HFFc6 (cell line): ENCODE measurements around the gene MZF1. TPM values are rescaled to one million over a fixed set of nuclear protein-coding genes. Genes with fewer than 3 reads are reported as not detected.
"Not testable (repeated sequence)": the region's sequence is repeated elsewhere in the genome, so short reads cannot be mapped to it uniquely, and the experiment has no call there.

Experiments
- DNase-seq: peaks from one replicate; pipeline ENCODE4 v3.0.0-alpha.2; 2018
- H3K27ac Mint-ChIP-seq: 2 replicates; pipeline ENCODE4 v1.8.0; 2020; ENCODE audit warnings: mild to moderate bottlenecking, mixed read lengths
- H3K27me3 Mint-ChIP-seq: 2 replicates; pipeline ENCODE4 v1.8.0; 2021; ENCODE audit warnings: mild to moderate bottlenecking, moderate library complexity, mixed read lengths; ENCODE audit not compliant: insufficient read depth
- H3K36me3 Mint-ChIP-seq: 2 replicates; pipeline ENCODE4 v1.8.0; 2021; ENCODE audit warnings: low read depth, mixed read lengths
- H3K4me1 Mint-ChIP-seq: 2 replicates; pipeline ENCODE4 v1.8.0; 2020; ENCODE audit warnings: low read depth, mixed read lengths
- H3K4me3 Mint-ChIP-seq: 2 replicates; pipeline ENCODE4 v1.8.0; 2020; ENCODE audit warnings: mild to moderate bottlenecking, moderate library complexity, mixed read lengths
- H3K9me3 Mint-ChIP-seq: 2 replicates; pipeline ENCODE4 v1.8.0; 2020; ENCODE audit warnings: mild to moderate bottlenecking, mixed read lengths
- CTCF ChIP-seq: fragments of 200-600 bp; sonication (generic); IDR thresholded peaks from 2 replicates; pipeline ENCODE4 v1.5.0; 2021; ENCODE audit warnings: antibody characterized with exemption, mild to moderate bottlenecking
- long read RNA-seq: library from polyadenylated mRNA; unstranded; transcript quantifications from one replicate; pipeline ENCODE4 v2.0.0, GENCODE V29; 2019
- total RNA-seq, 6 experiments: library from RNA; stranded (reverse); fragmentation: NEBNext Ultra II Directional; extraction: Animal tissue kit (Norgen Biotek cat#: 25700); gene quantifications; 2 replicates in 1 of 6; 3 replicates in 5 of 6; pipeline ENCODE4 v1.2.3, GENCODE V29; 2021

The MZF1 gene
- 10 to 100 TPM in 3 of 6 experiments, 1 to 10 TPM in 3; 8.3 to 12.4 (median 9.3) TPM for total RNA-seq
- long read RNA-seq, transcript MZF1-207 (1 exons, 2,683 nt) = major isoform, 6 of 14 reads
- long read RNA-seq, partial matches to known transcripts = 2 of 14 reads
- long read RNA-seq, other reads (novel, unspliced or antisense) = 5 of 14 reads

GRCh38 chr19:58572818-58573657, at the start of gene MZF1:
Gene MZF1 (minus strand): TSS chr19:58573335. CDS start chr19:58571389, 1,946 bp downstream.
- H3K9me3 Mint-ChIP-seq = no peaks in the 10 kb centered on the region
- H3K27me3 Mint-ChIP-seq = peaks cover 4% of the 10 kb centered on the region
- peaks cover 15% of the 10 kb centered on the region; the same call in 1 of the 2 replicates for H3K36me3 Mint-ChIP-seq
- peak within 1 kb of the TSS; percentile 91 for H3K4me3 Mint-ChIP-seq
- DNase-seq = peak; percentile 100
- peak within 1 kb of the TSS; percentile 99 for H3K27ac Mint-ChIP-seq
- TF ChIP-seq CTCF = peak; percentile 61
- peaks cover 34% of the 10 kb centered on the region for H3K4me1 Mint-ChIP-seq

GRCh38 chr19:58607213-58607612, 34.1 kb upstream of the MZF1 start:
- H3K27me3 Mint-ChIP-seq, H3K4me1 Mint-ChIP-seq, DNase-seq, H3K36me3 Mint-ChIP-seq, H3K27ac Mint-ChIP-seq, H3K9me3 Mint-ChIP-seq, H3K4me3 Mint-ChIP-seq: not testable (repeated sequence)

GRCh38 chr19:58606251-58606896, 33.2 kb upstream of the MZF1 start:
- H3K27ac Mint-ChIP-seq, H3K27me3 Mint-ChIP-seq, H3K4me3 Mint-ChIP-seq, H3K9me3 Mint-ChIP-seq, DNase-seq, H3K4me1 Mint-ChIP-seq, H3K36me3 Mint-ChIP-seq: not testable (repeated sequence)
- TF ChIP-seq CTCF = peak; percentile 65

- Mint-ChIP-seq H3K27me3 (no peaks in the 10 kb centered on the region), H3K4me1 (peaks cover 27% of the 10 kb centered on the region), H3K27ac (no peak overlapping the region; the same call in 1 of the 2 replicates), H3K36me3 (peaks cover 7% of the 10 kb centered on the region), H3K9me3 (no peaks in the 10 kb centered on the region), H3K4me3 (no peak overlapping the region)
- TF ChIP-seq CTCF = no peak
- no peak for DNase-seq
Observed at GRCh38 chr19:58586133-58586765, 13.1 kb upstream of the MZF1 start.

GRCh38 chr19:58585442-58586132, 12.5 kb upstream of the MZF1 start:
- Mint-ChIP-seq H3K9me3 (no peaks in the 10 kb centered on the region), H3K27me3 (no peaks in the 10 kb centered on the region; the same call in 1 of the 2 replicates), H3K4me1 (peaks cover 33% of the 10 kb centered on the region), H3K27ac (peak overlapping the region; percentile 60), H3K4me3 (peak overlapping the region; percentile 20; the same call in 1 of the 2 replicates), H3K36me3 (peaks cover 9% of the 10 kb centered on the region)
- no peak for DNase-seq
- no peak for TF ChIP-seq CTCF
